ENCODE measurements around the gene ATG16L2.
"Not testable (repeated sequence)": the region's sequence is repeated elsewhere in the genome, so short reads cannot be mapped to it uniquely, and the experiment has no call there.

Gene ATG16L2

GRCh38 chr11:72779495-72780128 is 34.6 kb upstream of the ATG16L2 start:
- no peak for DNase-seq

GRCh38 chr11:72780296-72781062 is 33.7 kb upstream of the ATG16L2 start:
- no peak for DNase-seq

- DNase-seq: no peak
Measured at GRCh38 chr11:72781063-72781312, 33.2 kb upstream of the ATG16L2 start.

DNA sequence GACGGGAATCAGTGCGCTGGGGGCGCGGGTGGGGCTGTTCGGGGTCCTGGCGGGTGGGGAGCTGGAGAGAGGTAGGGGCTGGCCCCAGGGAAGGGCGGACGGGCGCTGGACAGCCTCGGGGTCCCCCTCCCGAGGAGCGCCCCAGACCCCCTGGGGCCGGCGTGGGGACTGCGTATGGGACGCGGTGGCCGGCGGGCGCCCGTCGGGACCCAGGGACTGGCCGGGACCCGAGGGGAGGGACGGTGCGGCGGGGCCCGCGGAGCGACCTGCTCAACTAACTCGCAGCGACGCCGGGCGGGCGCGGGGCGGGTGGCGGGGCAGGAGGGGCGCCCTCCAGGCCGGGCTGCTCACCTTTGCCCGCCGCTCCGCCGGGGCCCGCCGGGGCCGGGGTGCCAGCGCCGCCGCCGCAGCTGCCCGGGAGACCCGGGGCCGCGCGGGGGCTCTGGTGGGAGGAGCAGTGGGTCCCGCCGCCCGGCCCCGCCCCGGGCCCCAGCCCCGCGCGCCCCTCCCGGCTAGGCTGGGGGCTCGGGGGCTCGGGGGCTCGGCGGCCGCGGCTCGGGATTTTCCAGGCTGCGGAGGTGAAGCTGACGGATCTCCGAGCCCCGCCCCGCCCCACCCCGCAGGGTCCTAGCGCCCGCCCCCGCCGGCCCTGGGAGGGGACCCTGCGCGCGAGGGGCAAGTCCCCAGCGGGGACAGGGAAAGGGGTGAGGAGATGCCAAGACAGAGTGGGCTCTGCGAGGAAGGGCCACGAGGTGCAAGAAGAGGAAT is 32.7 kb upstream of the ATG16L2 start:
- no peak for DNase-seq

DNA sequence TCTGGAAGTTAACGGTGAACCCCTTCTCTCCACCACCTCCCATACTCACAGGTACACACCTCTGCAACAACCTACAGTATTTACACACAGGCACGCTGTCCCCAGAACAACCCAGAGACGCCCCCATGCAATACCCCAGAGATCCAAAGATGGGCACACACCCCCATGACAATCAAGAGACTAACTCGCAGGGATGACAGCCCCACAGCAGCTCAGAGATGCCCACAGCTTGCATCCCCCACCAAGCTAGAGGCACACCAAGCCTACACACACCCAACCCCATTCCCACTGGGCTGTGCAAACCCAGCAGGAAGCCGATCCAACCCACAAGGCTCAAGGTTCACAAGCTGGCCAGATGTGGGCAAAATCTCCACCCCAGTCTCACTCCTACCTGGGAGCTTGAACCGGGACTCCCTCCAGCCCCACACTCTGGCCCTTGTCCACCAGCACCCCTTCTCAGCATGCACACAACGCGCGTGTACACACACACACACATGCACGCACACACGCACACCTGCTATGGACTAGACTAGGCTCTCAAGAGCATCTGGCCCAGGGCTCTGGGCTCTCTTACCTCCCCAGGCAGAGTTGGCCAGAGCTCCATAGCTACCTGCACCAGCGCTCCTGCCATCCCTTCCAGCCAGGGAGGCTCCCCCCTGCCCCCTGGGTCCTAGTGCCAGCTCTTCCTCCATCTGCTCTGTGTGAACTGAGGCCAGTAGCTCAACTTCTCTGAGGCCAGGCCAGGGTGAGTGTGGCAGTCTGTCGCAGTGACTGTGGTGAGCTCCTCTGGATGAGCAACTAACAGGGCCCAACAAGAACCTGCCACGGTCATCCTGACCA is 31.9 kb upstream of the ATG16L2 start:
- DNase-seq: no peak

- DNase-seq: no peak
Measured at GRCh38 chr11:72783144-72783905, 30.9 kb upstream of the ATG16L2 start.

DNA sequence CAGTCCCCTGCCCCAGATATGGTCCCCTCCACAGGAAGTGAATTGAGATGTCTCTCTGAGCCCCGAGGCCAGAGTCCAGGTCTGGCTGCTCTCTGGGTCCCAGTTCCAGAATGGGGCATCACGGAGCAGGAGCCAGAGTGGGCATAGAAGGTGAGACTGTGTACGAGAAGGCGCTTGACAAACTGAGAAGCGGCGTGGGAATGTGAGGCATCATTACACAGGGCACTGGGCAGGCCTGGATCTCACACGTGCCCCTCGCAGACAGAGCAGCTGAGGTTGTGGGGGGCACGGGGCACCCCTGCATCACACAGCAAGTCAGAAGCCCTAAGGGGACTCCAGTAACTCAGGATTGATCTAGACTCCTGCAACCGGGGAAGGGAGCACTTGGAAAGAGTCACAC is 29.5 kb upstream of the ATG16L2 start:
- DNase-seq: no peak

DNA sequence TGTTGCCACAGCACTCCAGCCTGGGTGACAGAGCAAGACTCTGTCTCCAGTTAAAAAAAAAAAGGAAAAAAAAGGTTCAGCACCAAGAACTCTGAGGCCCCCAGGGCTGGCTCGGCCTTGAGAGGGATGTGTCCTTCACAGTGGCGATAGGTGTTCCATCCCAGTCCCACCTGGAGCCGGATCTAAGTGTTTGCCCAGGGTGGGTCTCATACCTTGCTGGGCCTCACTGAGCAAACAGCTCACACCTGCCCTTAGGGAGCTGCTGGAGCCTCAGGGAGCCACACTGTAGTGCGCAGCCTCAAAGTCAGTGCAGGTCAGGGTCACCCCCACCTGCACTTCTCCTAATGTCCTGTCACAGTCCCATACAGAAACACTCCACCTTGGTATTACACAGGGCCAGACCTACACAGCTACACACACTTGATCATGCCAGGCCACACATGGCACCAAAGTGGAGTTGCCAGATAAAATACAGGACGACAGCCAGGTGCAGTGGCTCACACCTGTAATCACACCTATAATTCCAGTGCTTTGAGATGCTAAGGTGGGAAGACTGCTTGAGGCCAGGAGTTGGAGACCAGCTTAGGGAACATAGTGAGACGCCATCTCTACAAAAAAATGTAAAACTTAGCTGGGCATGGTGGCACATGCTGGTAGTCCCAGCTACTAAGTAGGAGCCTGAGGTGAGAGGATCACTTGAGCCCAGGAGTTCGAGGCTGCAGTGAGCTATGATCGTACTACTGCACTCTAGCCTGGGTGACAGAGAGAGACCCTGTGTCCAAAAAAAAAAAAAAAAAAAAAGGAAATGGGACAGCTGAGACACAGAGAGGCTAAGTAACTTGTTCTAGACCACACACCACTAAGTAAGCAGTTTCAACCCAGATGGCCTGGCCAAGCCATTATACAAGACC is 27.7 kb upstream of the ATG16L2 start:
- DNase-seq: no peak

DNA sequence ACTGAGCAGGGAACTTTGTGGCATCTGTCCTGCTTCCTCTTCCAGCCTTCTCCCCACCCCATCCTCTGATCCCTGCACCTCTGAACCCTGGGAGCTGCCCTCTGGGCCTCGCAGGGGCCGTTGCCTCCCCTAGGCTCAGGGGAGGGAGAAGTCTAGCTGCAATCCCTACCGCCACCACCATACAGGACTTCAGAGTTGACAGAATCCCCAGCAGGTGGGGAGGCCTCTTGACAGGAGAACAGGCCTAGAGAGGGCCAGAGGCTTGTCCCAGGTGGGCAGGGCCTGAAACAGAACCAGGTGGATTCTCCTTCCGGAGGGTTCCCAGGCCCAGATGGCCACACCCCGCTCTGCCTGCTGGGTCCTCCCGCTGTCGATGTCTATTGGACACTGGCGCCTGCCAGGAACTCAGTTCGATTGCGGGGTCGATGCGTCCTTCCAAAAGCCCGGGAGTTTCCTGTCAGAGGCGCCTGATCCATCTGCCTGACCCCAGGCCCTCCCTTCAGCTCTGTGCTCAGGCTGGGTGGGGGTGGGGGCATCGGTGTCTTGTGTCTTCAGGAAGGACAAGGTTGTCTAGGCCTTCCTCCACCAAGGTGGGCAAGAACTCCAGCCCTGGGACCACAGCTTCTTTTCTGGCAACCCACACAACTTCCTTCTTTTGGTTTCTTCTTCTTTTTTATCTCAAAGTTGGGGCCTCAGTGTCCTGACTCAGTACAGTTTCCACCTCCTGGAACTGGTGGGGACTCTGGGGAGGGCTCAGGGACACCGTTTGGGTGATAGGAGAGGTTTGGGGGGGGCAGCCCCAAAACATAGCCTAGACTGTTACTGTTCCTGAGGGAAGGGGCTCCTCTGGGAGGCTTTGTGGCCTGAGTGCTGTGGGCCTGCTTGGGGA is 26.8 kb upstream of the ATG16L2 start:
- no peak for DNase-seq

DNA sequence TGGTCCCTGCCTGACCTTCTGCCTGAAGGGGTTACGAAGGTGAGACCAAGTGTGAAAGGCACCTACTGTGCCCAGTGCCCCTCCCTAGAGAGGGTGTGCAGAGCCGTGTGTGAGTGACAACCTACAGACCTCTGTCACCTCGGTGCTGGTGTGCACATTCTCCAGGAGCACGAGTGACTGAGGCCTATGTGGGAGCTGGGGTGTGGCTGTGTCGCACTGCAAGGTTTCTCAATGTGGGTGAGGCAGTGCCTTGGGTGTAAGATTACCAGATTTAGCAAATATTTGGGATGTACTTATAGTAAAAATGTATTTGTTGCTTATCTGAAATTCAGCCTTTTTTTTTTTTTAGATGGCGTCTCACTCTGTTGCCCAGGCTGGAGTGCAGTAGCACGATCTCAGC is 26.0 kb upstream of the ATG16L2 start:
- DNase-seq: no peak

DNA sequence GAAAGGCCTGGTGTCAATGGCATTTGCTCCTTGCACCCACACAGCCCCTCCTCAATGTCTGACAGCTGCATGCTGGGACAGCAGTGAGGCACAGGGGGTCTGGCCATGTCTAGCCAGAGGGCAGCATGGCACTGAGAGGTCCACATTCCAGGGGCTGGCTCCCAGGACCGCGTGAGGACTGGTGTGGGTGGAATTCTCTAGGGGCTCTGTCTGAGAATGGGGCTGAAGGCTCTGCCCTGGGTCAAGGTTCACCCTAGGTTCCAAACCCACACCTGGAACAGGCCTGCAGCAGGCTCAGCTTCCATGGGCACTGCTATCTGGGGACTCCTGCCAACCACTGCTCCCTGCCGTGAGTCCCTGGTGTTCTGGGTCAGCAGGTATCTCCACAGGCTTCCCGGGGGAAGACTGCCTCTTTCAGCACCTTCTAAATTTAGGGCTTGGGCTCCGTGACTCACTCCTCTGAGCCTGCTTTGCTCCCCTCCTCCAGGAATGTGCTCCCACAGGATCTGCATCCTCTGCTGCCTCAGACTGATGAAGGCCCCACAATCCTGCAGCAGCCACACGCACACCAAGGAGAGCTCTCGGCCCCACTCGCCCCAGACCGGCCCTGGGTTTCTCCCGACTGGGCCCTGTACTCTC is 24.6 kb upstream of the ATG16L2 start:
- DNase-seq: no peak

DNA sequence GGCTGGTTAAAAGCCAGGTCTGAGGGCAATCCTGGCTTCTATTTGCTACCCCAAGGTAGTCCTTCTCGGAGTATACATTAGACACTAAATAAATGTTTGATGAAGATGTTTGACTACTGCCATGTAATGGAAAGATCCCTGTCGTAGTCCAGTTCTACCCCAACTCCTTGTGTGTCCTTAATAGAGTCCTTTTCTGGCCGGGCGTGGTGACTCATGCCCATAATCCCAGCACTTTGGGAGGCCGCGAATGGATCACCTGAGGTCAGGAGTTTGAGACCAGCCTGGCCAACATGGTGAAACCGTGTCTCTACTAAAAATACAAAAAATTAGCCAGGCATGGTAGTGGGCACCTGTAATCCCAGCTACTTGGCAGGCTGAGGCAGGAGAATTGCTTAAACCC is 23.0 kb upstream of the ATG16L2 start:
- not testable (repeated sequence) for DNase-seq

DNA sequence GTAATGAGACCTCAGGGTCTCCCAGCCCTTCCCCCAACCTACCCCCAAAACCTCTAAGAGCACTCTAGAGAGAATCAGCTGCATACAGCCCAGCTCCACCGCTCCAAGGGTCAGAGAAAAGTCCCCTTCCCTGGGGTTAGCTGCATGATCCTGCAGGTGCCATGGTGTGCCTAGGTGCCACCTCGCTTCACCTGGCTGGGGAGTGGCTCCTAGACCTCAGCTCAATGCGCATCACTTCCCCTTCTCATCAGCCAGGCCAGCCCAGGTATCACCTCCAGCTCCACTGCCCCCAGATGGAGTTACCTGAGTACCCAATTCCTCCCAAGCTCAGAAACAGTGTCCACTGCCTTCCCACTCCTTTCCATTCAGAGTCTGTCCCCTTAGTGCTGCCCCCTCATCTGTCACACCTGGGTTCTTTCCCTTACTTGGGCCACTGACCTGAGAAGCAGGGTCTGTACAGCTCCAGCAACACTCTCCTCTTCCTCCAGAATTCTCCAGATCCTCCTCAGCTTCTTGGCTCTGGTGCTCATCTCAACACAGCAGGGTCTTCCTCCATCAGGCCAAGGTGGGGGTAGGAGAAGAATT is 21.7 kb upstream of the ATG16L2 start:
- DNase-seq: no peak

DNA sequence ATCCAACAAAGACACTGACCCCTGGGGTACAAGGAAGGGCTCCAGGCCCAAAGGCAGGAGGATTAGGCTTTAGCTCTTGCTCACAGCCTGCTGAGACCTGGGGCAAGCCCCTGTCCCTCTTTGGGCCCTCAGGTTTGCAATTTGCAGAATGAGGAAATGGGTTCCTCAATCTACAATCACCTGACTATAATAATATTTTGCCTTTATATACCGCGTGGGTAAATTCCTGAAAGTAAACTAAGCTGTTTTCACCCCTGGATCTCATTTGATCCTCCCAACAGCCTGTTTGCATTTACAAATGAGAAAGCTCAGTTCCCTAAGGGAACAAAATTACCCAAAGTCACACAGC is 21.2 kb upstream of the ATG16L2 start:
- no peak for DNase-seq

- DNase-seq: peak; percentile 91
Measured at GRCh38 chr11:72793425-72794367, 20.5 kb upstream of the ATG16L2 start, which contains the start of gene STARD10. TSS of gene STARD10 (minus strand) at chr11:72794047. CDS start at chr11:72781181, 12,866 bp downstream.

DNA sequence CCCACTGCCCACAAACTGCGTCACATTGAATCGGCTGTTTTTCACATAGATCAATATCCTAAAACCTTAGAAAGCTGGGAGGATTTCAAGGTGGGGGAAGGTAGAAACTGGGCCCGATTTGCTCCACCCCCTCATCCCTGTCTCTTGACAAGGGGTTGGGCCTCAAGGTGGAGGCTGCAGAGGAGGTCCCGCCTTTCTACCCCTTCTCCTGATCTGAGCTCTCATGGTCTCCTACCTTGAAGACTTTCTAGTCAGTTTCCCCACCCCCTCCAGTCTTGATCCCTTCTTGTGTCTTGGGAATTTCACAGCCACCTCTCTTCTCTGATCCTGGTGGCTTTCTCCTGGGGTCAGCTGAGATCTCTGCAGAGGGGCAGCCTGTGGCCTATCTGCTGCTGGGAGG is 15.8 kb upstream of the ATG16L2 start:
- DNase-seq: no peak

- DNase-seq: no peak
Measured at GRCh38 chr11:72799441-72799840, 14.8 kb upstream of the ATG16L2 start.

DNA sequence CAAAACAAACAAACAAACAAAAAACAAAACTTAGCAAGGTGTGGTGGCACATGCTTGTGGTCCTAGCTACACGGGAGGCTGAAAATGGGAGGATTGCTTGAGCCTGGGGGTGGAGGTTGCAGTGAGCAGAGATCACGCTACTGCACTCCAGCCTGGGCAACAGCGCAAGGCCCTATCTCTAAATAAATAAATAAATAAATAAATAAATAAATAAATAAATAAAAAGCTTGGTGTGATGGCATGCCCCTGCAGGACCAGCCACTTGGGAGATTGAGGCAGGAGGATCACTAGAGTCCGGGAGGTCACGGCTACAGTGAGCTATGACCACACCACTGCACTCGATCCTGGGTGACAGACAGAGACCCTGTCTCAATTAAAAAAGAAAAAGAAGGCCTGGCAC is 11.4 kb upstream of the ATG16L2 start:
- DNase-seq: no peak

Measured in GOT3 (cell line).